Pons (tissue), 1 donor: ENCODE results near the gene SPATA7.

Source experiments
- DNase-seq: peaks from one replicate; pipeline ENCODE4 v3.0.0-alpha.2; 2016; ENCODE audit warnings: low spot score

Gene SPATA7

DNA sequence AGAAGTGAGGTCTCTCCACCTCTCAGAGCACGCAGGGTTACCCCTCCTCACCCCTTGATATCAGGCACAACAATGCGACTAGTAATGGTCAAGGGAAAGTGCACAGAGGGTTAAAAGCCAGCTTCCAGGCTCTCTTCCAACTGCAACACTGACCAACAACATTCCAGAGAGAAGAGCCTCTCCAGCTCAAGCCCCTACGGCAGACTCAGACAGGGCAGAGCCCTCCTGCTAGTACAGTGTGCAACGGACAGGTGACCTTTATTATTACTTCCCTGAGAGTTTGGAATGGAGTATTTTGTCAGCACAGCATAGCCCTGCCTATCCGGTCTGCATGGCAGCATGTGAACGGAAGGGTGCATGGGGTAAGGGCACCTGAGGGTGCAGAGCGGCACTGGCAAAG lies 96.3 kb downstream of the SPATA7 start:
- no peak for DNase-seq

DNA sequence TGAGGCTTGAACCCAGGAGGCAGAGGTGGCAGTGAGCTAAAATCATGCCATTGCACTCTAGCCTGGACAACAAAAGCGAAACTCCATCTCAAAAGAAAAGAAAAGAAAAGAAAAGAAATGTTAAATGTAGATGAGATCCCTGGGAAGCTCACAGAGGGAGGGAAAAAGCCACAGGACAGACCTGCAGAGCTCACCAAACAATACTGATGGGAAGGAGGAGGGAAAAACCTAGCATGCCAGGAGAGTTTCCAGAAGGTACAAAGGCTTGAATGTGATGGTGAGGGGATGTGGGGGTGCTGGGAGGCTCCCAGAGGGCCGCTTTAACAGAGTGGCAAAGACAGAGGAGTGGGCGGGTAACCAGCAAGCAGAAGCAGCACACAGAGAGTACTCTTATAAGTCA lies 97.1 kb downstream of the SPATA7 start:
- no peak for DNase-seq
